K562 (cell line): ENCODE data around the gene POLR3E. TPM values are rescaled to one million over a fixed set of nuclear protein-coding genes. Genes with fewer than 3 reads are reported as not detected.

Experiments used
- ATAC-seq: fragments of 200-7000 bp; cut with Tn5 transposase; 3 replicates; pipeline ENCODE4 v1.9.1; 2020; ENCODE audit warnings: moderate library complexity
- BruUV-seq: library from RNA; stranded (reverse); fragments of 400-500 nt; replicated peaks from 2 replicates; lab custom pipeline; 2021; lab: Mats Ljungman, UMichigan
- CTCF ChIA-PET: fragments of 300-600 bp; formaldehyde crosslinking; extraction: SDS; loops from one replicate; lab custom pipeline; 2021; ENCODE audit warnings: low intra/inter-chr PET ratio; lab: Yijun Ruan, JAX
- POLR2A ChIA-PET: fragments of 300-600, 350-650 bp; sonication (Branson Sonifier 250); formaldehyde crosslinking; extraction: SDS; loops from one replicate; lab custom pipeline; 2021; ENCODE audit warnings: antibody characterized with exemption, inconsistent platforms; lab: Yijun Ruan, JAX
- DNase-seq, 4 experiments: peaks; one replicate each; pipeline versions ENCODE4 v3.0.0 to v3.0.0-alpha.2; 2011 to 2018; ENCODE audit warnings: low spot score in 3 of 4, mixed read lengths in 3 of 4; ENCODE audit errors: extremely low read depth in 1 of 4
- FAIRE-seq: peaks from 2 replicates; lab custom pipeline; 2011; peaks lifted over from hg19 to GRCh38; lab: Jason Lieb, UNC
- H2AFZ ChIP-seq: 2 replicates; pipeline ENCODE4 v1.6.0; 2011; ENCODE audit warnings: low read depth, low read length, control low read depth, inconsistent platforms
- H3K27ac ChIP-seq: fragments of 200-600 bp; 3 replicates; pipeline ENCODE4 v1.8.0; 2011; ENCODE audit warnings: low read depth, mild to moderate bottlenecking, control low read depth, inconsistent platforms, low read length, moderate library complexity, mixed read lengths; ENCODE audit errors: extremely low read depth
- H3K27me3 ChIP-seq, 2 experiments: fragments of 300-600 bp in 1 of 2; 2 replicates in 1 of 2; 3 replicates in 1 of 2; pipeline versions ENCODE4 v1.6.0 to v1.8.0; 2011; ENCODE audit warnings: inconsistent platforms in 2 of 2, low read length in 2 of 2, mild to moderate bottlenecking in 1 of 2, mixed read lengths in 1 of 2, moderate library complexity in 1 of 2; ENCODE audit not compliant: control insufficient read depth in 2 of 2, insufficient read depth in 2 of 2
- H3K36me3 ChIP-seq: fragments of 300-600 bp; 3 replicates; pipeline ENCODE4 v1.8.0; 2011; ENCODE audit warnings: mild to moderate bottlenecking, low read length, inconsistent platforms; ENCODE audit not compliant: control insufficient read depth, insufficient read depth
- H3K4me1 ChIP-seq, 2 experiments: fragments of 200-600 bp in 1 of 2; replicated peaks in 1 of 2; 2 replicates in 1 of 2; 3 replicates in 1 of 2; pipeline versions ENCODE4 v1.5.1 to v1.8.0; 2011; ENCODE audit warnings: inconsistent platforms in 2 of 2, low read length in 2 of 2, mild to moderate bottlenecking in 1 of 2, mixed read lengths in 1 of 2, moderate library complexity in 1 of 2; ENCODE audit not compliant: control insufficient read depth in 2 of 2, insufficient read depth in 2 of 2
- H3K4me2 ChIP-seq: 2 replicates; pipeline ENCODE4 v1.6.1; 2011; ENCODE audit warnings: low read length, control low read depth, inconsistent platforms, mixed read lengths; ENCODE audit not compliant: insufficient read depth
- H3K4me3 ChIP-seq: fragments of 200-600 bp; sonication (generic), shearing (Covaris generic); 2 replicates; pipeline ENCODE4 v1.5.1; 2016; ENCODE audit warnings: control low read depth, inconsistent platforms
- H3K79me2 ChIP-seq: fragments of 200-600 bp; 3 replicates; pipeline ENCODE4 v1.8.0; 2011; ENCODE audit warnings: low read length, inconsistent platforms; ENCODE audit not compliant: control insufficient read depth, insufficient read depth
- H3K9ac ChIP-seq, 2 experiments: 2 replicates each; pipeline versions ENCODE4 v1.6.0 to v1.6.1; 2011; ENCODE audit warnings: low read depth in 2 of 2, low read length in 2 of 2, control low read depth in 1 of 2, inconsistent platforms in 1 of 2, mild to moderate bottlenecking in 1 of 2, mixed read lengths in 1 of 2; ENCODE audit not compliant: insufficient read depth in 1 of 2
- H3K9me1 ChIP-seq: one replicate; pipeline ENCODE4 v1.6.0; 2011; ENCODE audit warnings: inconsistent platforms, mild to moderate bottlenecking, low read length, moderate library complexity; ENCODE audit not compliant: control insufficient read depth, insufficient read depth
- H3K9me3 ChIP-seq: replicated peaks from 2 replicates; pipeline ENCODE4 v1.5.1; 2011; ENCODE audit warnings: low read depth, low read length, inconsistent platforms; ENCODE audit not compliant: control insufficient read depth, insufficient read depth
- H4K20me1 ChIP-seq: replicated peaks from 2 replicates; pipeline ENCODE4 v1.6.1; 2011; ENCODE audit warnings: low read length, inconsistent platforms, mixed read lengths; ENCODE audit not compliant: control insufficient read depth, insufficient read depth
- ATF2 ChIP-seq: sonication (generic); formaldehyde crosslinking; IDR thresholded peaks from 2 replicates; pipeline ENCODE4 v1.8.1; 2022; ENCODE audit warnings: missing genetic modification reagents
- BCL6 ChIP-seq: fragments of 250-450 bp; sonication (Bioruptor Pico); IDR thresholded peaks from 2 replicates; pipeline ENCODE4 v1.4.0; 2020
- CEBPB ChIP-seq: fragments of 450-650 bp; IDR thresholded peaks from 2 replicates; pipeline ENCODE4 v1.6.1; 2016; ENCODE audit warnings: missing genetic modification characterization, missing compliant biosample characterization
- EP400 ChIP-seq: fragments of 450-650 bp; IDR thresholded peaks from 2 replicates; pipeline ENCODE4 v1.6.1; 2017; ENCODE audit warnings: antibody characterized with exemption, mild to moderate bottlenecking, moderate library complexity
- FOXP1 ChIP-seq: sonication (generic); formaldehyde crosslinking; IDR thresholded peaks from 2 replicates; pipeline ENCODE4 v1.8.0; 2022; ENCODE audit warnings: mild to moderate bottlenecking, missing genetic modification reagents
- HDAC1 ChIP-seq, 2 experiments: fragments of 450-650 bp; IDR thresholded peaks; 2 replicates each; pipeline ENCODE4 v1.6.1; 2016 to 2017; ENCODE audit warnings: inconsistent platforms in 1 of 2, mild to moderate bottlenecking in 1 of 2, moderate library complexity in 1 of 2
- KLF10 ChIP-seq: fragments of 250-450 bp; sonication (Bioruptor Pico); IDR thresholded peaks from 2 replicates; pipeline ENCODE4 v1.6.1; 2021; ENCODE audit warnings: matching md5 sums
- MYC ChIP-seq, 2 experiments: fragments of 250-450 bp in 1 of 2; sonication (Bioruptor Pico) in 1 of 2; IDR thresholded peaks; 2 replicates each; pipeline versions ENCODE4 v1.5.1 to v1.6.1; 2012 to 2021; ENCODE audit warnings: low read depth in 2 of 2, borderline replicate concordance in 1 of 2, improper control_type of control experiment in 1 of 2, low read length in 1 of 2, mild to moderate bottlenecking in 1 of 2, moderate library complexity in 1 of 2
- RBBP5 ChIP-seq: fragments of 200-600 bp; sonication (generic); IDR thresholded peaks from 2 replicates; pipeline ENCODE4 v1.6.1; 2012; ENCODE audit warnings: borderline replicate concordance, mild to moderate bottlenecking, low read length, control low read depth, inconsistent platforms; ENCODE audit not compliant: insufficient read depth, poor library complexity, severe bottlenecking
- SIN3A ChIP-seq, 2 experiments: fragments of 150-350 bp in 1 of 2; IDR thresholded peaks; 2 replicates each; pipeline ENCODE4 v1.6.1; 2011 to 2016; ENCODE audit warnings: borderline replicate concordance in 2 of 2, low read depth in 2 of 2, low read length in 2 of 2, mild to moderate bottlenecking in 2 of 2, moderate library complexity in 2 of 2; ENCODE audit not compliant: control insufficient read depth in 1 of 2
- TGIF2 ChIP-seq: sonication (generic); formaldehyde crosslinking; IDR thresholded peaks from 2 replicates; pipeline ENCODE4 v1.8.1; 2022; ENCODE audit warnings: mild to moderate bottlenecking, missing genetic modification reagents, moderate library complexity
- WGBS: fragments of 100-300 bp; shearing (Covaris generic); methylation state at CpG from one replicate; pipeline ENCODE4 v1.1.6; 2016; ENCODE audit warnings: low coverage, mixed read lengths; ENCODE audit not compliant: insufficient coverage; ENCODE audit errors: missing lambda C conversion rate; 5-methylcytosine and 5-hydroxymethylcytosine counted together
- in situ Hi-C: fragments of 300-500 bp; cut with MboI; formaldehyde crosslinking; loops from 4 replicates; pipeline ENCODE4 v1.15.0; 2018; ENCODE audit warnings: inconsistent platforms, mixed read lengths
- intact Hi-C: fragments of 100-400 bp; cut with micrococcal nuclease; formaldehyde crosslinking; loops from 2 replicates; pipeline ENCODE4 v1.14.2; 2022
- polyA plus RNA-seq, 8 experiments: library from polyadenylated mRNA; depleted of rRNA in 4 of 8; stranded (reverse) in 5 of 8; unstranded in 3 of 8; fragments of >200 nt; fragmentation: Nextera tagmentation in 2 of 8; fragmentation: Illumina TruSeq in 1 of 8; extraction: Ambion mirVana in 2 of 8; extraction: Trizol in 1 of 8; gene quantifications; 2 replicates each; pipeline versions ENCODE4 v1.2.1 to v1.2.3, GENCODE V29; 2011 to 2014; ENCODE audit warnings: inconsistent platforms in 1 of 8, missing spikeins in 1 of 8
- total RNA-seq, 7 experiments: library from RNA; depleted of rRNA in 6 of 7; stranded (reverse); fragments of >200 nt in 6 of 7; fragmentation: Illumina TruSeq in 2 of 7; extraction: Trizol in 2 of 7; gene quantifications; 2 replicates each; pipeline versions ENCODE4 v1.2.1 to v1.2.3, GENCODE V29; 2011 to 2021; ENCODE audit warnings: low replicate concordance in 1 of 7

The POLR3E gene
- total and polyA plus RNA-seq, 9 of the 15 experiments (the other 6 are each of a cell fraction or from before 2014, with no cell fraction given), result 17.7 to 151 (median 82.6) TPM

- no peaks in the 10 kb centered on the region for H3K9me1 ChIP-seq
- no peak for TF ChIP-seq KLF10
- TF ChIP-seq HDAC1 (IDR thresholded peaks at IDR 0.05), result no peak
- no peak for TF ChIP-seq MYC (IDR thresholded peaks at IDR 0.05; ENCODE audit: low read depth, low read length)
- no peak for TF ChIP-seq MYC (CRISPR knock-in tag; IDR thresholded peaks at IDR 0.05; ENCODE audit: borderline replicate concordance, low read depth)
- no peak for TF ChIP-seq CEBPB (tag)
- TF ChIP-seq FOXP1 (CRISPR knock-in tag), result no peak
- no peak for TF ChIP-seq EP400
- TF ChIP-seq BCL6 (CRISPR knock-in tag), result no peak
- no peak for TF ChIP-seq RBBP5
- TF ChIP-seq SIN3A (IDR thresholded peaks at IDR 0.05; ENCODE audit: borderline replicate concordance in 2 of 2, control insufficient read depth in 1 of 2, low read depth in 2 of 2, low read length in 2 of 2), result no peak
- no peak for TF ChIP-seq TGIF2 (CRISPR knock-in tag)
- no peak for TF ChIP-seq ATF2 (CRISPR knock-in tag)
- no TSS peak for BruUV-seq
- no peaks in the 10 kb centered on the region for H3K27me3 ChIP-seq
- POLR2A ChIA-PET, result interaction anchor here (1.2 to 2.0 kb wide), 3 partner anchors 9 to 15 kb away, joined by 3 to 9 read pairs (median 4); no protein-coding TSS in a partner anchor
- H3K4me1 ChIP-seq, result peaks cover 0 to 16% of the 10 kb centered on the region in 2 experiments; a peak in 3 of 5 replicates
- H3K9me3 ChIP-seq, result no peaks in the 10 kb centered on the region
- H2AFZ ChIP-seq, result no peak overlapping the region
- H3K27ac ChIP-seq, result peak overlapping the region; percentile 66; the same call in 1 of the 3 replicates
- H3K4me3 ChIP-seq, result no peak overlapping the region
- in situ Hi-C loops, result no loop called here
- H3K4me2 ChIP-seq, result no peak overlapping the region
- CTCF ChIA-PET, result no interaction called here
- peaks cover 59% of the 10 kb centered on the region for H3K36me3 ChIP-seq
- 94% methylated on average over 5 of the region's 5 CpGs for WGBS
- ATAC-seq, result no peak
- intact Hi-C loops, result no loop called here
- DNase-seq, result no peak
- no peak for FAIRE-seq
- no peaks in the 10 kb centered on the region for H4K20me1 ChIP-seq
- peaks cover 20% of the 10 kb centered on the region for H3K79me2 ChIP-seq
- H3K9ac ChIP-seq, result no peak overlapping the region
Measured at GRCh38 chr16:22352723-22353122, 55.5 kb downstream of the POLR3E start.
